SHP77 (cell line): Measurements from ENCODE around the gene IARS1.

Source experiments
- DNase-seq, 2 experiments: peaks; one replicate each; lab custom pipeline; 2025; lab: John Stamatoyannopoulos, UW

The IARS1 gene

DNA sequence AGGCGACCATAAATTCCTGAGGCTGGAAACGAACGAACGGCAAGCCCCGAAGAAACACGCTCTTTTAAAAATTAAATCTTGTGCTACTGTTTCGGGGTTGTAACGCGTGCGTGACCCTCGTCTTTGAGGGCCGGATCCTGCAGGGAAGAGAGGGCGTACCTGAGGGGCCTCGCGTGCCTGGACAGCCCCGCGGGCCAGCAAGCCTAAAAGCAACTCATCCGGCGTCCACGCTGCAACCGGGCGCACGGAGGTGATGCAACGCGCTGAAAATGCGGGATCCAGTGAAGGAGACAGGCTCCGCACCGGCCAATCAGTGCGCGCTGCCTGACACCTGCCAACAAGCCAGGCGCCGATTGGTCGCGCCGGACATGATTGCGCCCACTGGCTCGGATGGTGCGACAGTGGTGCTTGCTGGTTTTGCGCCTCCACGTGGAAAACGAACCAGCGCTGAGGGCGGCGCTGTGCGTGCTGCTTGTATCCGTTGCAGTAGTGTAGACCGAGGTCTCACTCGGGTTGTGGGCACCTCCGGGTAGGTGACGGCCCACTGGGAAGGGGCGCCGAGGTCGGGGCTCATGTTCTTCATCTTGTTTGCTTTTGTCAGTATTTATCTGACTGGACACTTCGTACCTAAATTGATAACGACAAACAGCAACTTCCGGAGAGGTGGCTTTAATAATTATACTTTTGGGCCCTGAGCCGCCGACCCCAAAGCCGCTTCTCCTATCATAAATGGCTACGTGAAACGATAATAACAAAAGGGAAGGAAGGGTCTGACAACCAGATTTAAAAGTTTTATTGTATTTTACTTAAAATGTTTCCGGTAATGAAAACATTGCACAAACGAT is at the start of gene IARS1:
Gene IARS1 (minus strand): TSS at position 246 of the 845 bp plus-strand sequence. CDS start 4,278 bp downstream, outside the sequence.
- peak; percentile 95 for DNase-seq

GRCh38 chr9:92342825-92343488 is 49.5 kb upstream of the IARS1 start:
- DNase-seq = no peak

DNA sequence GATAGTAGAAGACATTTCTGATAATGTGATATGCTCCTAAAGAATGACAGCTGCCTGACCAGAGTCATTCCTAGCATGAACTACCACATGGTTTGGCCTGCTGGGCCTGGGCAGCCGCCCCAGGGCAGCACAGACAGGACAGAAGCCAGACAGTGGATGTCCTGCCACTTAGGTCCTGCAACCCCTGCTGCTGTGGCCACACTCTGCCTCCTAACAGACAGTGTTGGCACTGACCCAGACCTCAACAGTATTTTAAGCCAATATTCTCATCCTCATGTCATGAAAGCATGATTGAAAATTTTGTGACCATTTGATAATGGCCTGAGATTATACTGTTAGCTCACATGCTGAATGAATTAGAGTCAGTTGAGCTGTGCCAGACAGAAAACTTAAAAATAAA is 48.1 kb upstream of the IARS1 start:
- no peak for DNase-seq

- DNase-seq = no peak
Measured at GRCh38 chr9:92333282-92333634, 39.8 kb upstream of the IARS1 start.

DNA sequence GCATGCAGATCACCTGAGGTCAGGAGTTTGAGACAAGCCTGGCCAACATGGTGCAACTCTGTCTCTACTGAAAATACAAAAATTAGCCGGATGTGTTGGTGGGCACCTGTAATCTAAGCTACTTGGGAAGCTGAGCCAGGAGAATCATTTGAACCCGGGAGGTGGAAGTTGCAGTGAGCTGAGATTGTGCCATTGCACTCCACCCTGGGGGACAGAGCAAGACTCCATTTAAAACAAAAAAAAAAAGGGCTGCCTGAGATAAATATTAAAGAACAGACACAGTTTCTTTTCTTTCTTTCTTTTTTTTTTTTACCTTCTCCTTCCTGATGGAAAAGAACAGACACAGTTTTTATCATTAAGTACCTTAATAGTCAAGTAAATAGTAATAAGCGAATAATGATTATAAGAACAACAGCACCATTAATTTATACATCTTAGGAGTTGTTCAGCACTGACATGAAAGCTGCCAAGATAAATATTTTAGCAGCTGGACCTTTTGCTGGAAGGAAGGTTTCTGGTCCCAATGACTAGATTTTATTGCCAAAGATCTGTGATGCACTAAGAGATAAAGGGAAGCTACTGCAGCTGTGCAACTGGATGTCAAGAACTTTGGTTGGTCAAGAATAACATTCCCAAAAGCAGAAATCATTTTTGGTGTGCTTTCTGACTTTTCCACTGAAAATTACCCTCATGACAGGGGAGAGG is 39.2 kb upstream of the IARS1 start:
- peak; percentile 18 to 26 for DNase-seq

DNA sequence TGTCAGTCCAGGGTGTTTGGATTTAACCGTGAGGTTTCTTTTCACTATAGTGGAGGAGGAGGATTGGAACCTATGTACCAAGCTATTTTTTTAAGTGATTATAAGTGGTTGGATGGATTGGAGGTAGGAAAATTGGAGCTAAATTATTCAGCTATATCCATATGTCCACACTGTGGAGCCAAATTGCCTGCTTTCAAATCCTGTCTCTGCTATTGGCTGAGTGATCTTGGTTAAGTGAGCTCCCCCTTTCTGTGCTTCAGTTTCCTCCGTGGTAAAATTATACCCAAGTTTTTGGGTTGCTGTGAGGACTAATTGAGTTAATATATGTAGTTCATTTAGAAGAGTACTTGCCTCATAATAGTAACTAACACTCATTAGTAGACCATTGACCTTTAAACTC is 34.7 kb upstream of the IARS1 start:
- DNase-seq = peak; percentile 36 to 39

GRCh38 chr9:92327283-92327850 is 33.9 kb upstream of the IARS1 start:
- DNase-seq = no peak

DNA sequence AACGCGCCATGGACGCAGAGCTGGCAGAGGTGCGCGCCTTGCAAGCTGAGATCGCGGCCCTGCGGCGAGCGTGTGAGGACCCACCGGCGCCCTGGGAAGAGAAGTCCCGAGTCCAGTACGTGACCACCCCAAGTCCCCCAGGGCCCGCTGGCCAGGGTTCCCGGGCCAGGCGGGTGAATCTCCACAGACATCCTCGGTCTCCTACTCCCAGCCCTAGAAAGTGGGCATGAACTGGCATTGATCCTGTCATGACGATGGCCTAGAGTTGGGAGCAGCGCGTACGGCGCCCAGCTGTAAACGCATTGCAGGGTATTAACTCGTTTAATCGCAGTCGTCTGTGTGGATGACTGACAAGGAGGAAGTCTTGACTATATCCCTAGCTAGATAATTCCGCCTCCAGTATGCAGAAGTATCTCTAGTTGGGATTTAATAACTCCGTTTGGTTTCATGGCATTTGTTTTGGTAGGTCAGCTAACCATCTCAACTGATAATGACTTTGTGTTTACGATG is 32.5 kb upstream of the IARS1 start:
- peak in 1 of 2 experiments; percentile 62 for DNase-seq

DNA sequence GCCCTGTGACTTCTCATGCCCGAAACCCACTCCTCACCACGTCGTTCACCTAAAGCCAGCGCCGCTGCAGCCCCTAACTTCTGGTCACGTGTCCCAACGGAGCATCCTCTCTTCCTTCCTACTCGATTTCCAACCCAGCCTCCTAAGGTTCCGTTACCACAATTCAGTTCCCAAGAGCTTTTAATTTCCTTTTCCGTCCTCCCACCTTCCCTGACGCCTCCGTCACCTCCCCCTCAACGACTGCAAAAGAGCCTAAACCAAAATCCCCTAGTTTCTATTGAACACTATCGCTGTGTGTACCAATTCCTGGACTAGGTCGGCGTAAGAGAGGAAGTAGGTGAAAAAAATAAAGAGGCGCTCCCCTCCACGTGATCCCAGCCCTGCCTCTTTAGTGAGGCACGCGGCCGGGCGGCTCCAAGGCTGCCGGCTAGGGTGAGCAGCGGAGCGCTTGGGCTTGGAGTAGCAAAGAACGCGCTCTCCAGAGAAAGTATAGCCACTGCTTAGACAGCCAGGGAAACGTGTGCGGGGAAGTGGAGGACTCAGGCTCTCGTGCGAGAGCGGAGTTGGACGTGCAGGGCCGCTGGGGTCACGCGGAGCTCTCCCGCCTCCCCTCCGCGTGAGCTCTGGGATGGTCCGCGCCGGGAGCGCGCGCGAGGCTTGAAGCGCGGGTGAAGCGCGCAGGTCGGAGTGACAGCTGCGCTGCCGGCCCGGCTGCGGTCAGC is 31.9 kb upstream of the IARS1 start, which contains the start of the genes CENPP and NOL8:
Gene CENPP (plus strand): TSS at position 685 of the 722 bp plus-strand sequence.
Gene NOL8 (minus strand): TSS at position 82 of the 722 bp plus-strand sequence. CDS start 1,189 bp downstream, outside the sequence.
- DNase-seq = peak; percentile 85 to 86

DNA sequence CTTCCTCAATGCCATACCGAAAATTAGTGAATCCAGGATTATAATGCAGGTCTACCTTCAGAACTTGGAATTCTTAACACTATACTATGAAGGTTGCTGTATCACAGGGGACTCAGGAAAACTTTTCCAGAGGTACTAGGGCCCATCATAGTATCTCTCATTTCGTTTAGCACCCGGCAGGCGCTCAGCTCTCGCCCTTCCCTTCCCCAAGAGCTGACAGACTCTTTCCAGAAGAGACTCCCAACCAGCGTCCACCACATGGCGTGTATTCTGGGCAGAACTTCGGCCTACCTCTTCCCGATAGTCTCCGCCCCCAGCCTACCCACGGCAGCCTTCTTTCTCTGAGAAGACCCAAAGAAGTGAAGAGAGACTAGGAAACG is 31.4 kb upstream of the IARS1 start:
- no peak for DNase-seq

GRCh38 chr9:92324431-92324830 is 30.9 kb upstream of the IARS1 start:
- DNase-seq = no peak

DNA sequence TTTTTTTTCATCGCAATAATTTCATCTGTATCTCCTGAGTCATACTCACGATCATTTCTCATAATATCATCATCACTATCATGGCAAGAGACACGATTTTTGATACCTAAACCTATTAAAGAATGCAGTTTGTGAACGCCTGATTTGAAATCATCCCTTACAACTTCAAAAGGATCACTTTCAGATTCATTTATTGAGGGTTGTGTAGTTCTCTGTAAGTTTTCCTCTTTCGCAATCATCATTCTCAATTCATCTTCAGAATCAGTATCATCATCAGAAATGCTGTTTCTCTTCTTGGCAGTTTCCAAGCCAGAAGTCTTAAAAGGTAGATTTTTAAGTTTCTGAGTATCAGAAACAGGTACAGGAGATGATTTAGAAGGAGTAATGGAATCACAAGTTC is 22.0 kb upstream of the IARS1 start:
- DNase-seq = no peak

GRCh38 chr9:92313624-92314012 is 20.1 kb upstream of the IARS1 start:
- no peak for DNase-seq

DNA sequence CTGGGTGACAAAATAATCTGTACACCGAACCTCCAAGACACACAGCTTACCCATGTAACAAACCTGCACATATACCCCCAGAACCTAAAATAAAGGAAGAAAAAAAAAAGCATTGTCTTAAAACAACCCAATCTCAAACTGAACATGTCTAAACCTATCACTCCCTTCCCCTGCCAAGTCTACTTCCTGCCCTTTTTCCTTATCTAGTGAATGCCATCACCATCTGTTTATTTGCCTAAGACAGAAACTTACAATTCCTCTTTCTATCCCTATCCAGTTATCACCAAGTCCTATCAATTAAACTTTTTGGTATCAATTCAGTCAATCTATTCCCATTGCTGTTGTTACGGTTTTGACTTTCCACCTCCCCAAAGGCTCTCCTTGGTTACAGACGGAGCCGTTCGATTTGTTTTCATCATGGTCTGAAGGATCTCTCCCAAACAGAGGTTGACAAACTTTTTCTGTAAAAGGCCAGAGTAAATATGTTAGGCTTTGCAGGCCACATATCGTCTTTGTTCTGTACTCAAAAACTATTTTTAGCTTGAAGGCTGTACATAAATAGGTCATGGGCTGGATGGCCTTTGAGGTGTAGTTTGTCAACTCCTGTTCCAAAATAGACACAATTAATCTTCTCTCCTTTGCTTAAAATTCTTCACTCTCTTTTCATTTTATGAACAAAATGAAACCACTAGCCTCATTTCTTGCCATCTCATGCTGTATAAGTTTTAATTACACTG is 19.6 kb upstream of the IARS1 start:
- DNase-seq = no peak

DNA sequence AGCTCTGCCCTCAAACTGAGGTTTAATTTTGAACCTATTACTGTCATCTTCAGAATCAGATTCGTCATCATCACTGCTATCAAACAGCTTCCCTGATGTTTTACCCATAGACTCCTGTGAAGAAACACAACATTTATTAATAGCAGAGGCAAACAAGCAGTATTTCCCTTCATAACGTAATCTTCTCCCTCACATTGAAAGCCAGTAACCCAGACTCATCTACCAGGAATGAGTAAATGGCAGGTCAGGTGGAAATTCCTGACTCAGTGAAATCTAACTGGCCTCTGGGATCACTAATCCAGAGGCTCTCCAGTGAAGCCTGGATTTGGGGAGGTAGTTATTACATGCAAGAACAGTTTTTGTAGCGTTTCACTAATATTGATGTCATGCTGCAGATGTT is 17.1 kb upstream of the IARS1 start:
- no peak for DNase-seq

DNA sequence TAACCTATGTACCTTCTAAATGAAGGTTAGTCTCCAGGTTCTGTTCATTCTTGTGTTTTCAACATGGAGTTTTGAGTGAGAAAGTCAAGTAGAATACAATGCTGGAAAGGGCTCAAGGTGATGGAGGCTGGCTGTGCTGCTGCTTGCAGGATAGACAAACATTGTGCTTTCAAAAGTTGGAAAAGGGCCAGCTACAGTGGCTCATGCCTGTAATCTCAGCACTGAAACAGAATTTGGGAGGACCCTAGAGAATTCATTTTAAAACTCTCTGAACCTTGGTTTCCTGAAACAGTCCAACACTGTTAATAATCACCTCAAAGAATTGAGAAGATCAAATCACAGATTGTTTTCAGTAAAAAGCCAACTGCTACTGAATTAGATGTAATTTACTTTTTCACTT is 15.4 kb upstream of the IARS1 start:
- DNase-seq = peak in 1 of 2 experiments; percentile 19

GRCh38 chr9:92300936-92301335 is 7.4 kb upstream of the IARS1 start:
- no peak for DNase-seq

- DNase-seq = no peak
Measured at GRCh38 chr9:92299116-92299515, 5.6 kb upstream of the IARS1 start.

- no peak for DNase-seq
Measured at GRCh38 chr9:92298036-92298435, 4.5 kb upstream of the IARS1 start.

- no peak for DNase-seq
Measured at GRCh38 chr9:92297611-92298010, 4.1 kb upstream of the IARS1 start.

- no peak for DNase-seq
Measured at GRCh38 chr9:92295827-92296258, 2.3 kb upstream of the IARS1 start.
